H7 (cell line): Measurements from ENCODE around the gene TNFRSF18. TPM values are rescaled to one million over a fixed set of nuclear protein-coding genes. Genes with fewer than 3 reads are reported as not detected.

Experiments
- DNase-seq: peaks from one replicate; pipeline ENCODE4 v3.0.0; 2012
- H3K27me3 ChIP-seq: 2 replicates; pipeline ENCODE4 v1.6.0; 2011; ENCODE audit warnings: mild to moderate bottlenecking, low read length; ENCODE audit not compliant: control insufficient read depth, insufficient read depth
- H3K36me3 ChIP-seq: replicated peaks from 2 replicates; pipeline ENCODE4 v1.5.1; 2011; ENCODE audit warnings: low read length; ENCODE audit not compliant: control insufficient read depth, insufficient read depth
- H3K4me3 ChIP-seq: 2 replicates; pipeline ENCODE4 v1.5.1; 2011; ENCODE audit warnings: low read depth, mild to moderate bottlenecking, control low read depth, low read length, moderate library complexity; ENCODE audit not compliant: insufficient read depth
- total RNA-seq: library from RNA; depleted of rRNA; stranded (reverse); fragments of >200 nt; shearing (Covaris generic); gene quantifications from 2 replicates; pipeline ENCODE4 v1.2.3, GENCODE V29; 2014; rRNA removed

Gene TNFRSF18
- total RNA-seq, 1 experiment from 2014 or later, result not detected

DNA sequence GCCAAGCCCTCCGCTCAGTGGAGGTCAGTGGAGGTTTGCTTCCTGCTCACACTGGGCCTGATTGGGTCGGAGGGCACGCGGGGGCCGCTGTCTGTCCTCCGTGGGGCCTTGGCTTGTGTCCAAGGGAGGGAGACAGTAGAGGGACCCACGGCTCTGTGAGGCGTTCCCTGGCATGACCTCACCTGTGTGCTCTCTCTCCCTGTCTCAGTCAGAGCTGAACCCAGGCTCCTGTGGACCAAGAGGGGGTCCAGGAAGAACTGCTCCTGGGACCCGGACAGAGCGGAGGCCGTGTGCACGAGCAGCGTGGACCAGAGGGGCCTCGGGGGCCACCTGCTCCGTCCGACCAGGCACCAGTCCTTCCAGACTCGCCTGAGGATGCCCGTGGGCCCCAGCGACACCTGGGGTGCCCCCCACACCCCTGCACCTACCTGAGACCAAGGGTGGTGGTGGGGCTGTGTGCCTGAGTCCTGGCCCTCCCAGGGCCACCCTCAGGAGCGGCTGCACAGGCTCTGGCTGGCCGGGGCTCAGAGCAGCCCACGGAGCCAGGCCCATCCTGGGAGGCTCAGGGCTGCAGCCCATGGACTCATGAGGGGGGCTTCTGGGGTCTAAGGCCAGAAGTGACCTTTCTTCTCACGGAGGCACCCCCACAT lies 46.0 kb downstream of the TNFRSF18 start:
- H3K4me3 ChIP-seq, result no peak overlapping the region
- no peaks in the 10 kb centered on the region; the same call in 1 of the 2 replicates for H3K27me3 ChIP-seq
- no peak for DNase-seq
- H3K36me3 ChIP-seq, result no peaks in the 10 kb centered on the region

DNA sequence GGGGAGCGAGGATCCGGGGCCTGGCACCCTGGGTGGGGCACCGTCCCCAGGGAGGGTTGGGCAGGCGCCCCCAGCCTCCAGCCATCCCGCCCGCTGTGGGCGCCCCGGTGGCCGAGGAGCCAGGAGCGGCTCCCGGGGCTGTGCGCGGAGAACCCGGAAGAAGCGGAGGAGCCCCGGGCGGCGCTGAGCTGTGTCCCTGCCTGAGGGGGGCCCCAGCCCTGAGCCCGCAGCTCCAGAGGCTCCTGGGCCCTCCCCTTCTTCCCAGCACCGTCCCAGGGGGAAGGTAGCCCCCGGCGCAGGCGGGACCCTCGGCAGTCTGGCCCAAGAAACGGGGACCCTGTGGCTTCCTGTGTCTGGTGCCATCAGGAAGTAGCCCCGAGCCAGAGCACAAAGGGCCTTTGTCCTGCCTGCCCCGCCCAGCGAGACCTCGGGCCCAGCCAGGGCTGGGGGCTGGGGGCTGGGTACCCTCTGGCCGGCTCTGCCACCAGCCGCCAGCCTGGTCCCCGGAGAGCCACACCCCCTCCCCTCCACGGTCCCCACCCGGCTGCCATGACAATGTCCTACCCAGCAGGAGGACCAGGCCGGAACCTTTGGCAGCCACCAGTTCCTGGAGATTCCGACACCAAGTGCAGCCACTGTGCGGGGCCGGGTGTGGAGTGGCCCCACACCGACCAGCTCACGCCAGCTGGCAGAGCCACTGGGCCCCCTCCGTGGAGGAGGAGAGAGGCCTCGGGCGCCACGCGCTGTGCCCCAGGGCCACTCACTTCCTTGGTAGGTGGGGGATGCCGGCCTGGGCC lies 48.3 kb downstream of the TNFRSF18 start:
- Histone ChIP-seq H3K4me3 (peak overlapping the region; percentile 43), H3K36me3 (no peaks in the 10 kb centered on the region), H3K27me3 (no peaks in the 10 kb centered on the region; the same call in 1 of the 2 replicates)
- peak; percentile 90 for DNase-seq

- DNase-seq, result peak; percentile 98
- H3K36me3 ChIP-seq, result no peaks in the 10 kb centered on the region
- H3K27me3 ChIP-seq, result no peaks in the 10 kb centered on the region; the same call in 1 of the 2 replicates
- peak overlapping the region; percentile 43 for H3K4me3 ChIP-seq
Measured at GRCh38 chr1:1157426-1157913, 48.9 kb downstream of the TNFRSF18 start.

DNA sequence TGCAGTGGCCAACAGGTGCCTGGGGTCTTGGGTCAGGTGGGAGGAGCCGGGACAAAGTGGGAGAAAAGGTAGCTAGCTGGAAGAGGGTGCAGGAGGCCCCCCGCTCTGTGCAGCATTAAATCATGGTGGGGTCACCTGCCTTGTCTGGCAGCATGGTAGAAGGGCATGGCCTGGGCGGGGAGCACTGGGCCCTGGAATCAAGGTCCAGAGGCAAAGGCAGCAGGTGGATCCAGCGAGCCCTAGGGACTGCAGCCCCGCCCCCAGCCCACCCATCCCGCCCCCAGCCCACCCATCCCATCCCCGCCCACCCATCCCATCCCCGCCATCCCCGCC lies 49.4 kb downstream of the TNFRSF18 start:
- Histone ChIP-seq H3K27me3 (no peaks in the 10 kb centered on the region; the same call in 1 of the 2 replicates), H3K4me3 (peak overlapping the region; percentile 10; the same call in 1 of the 2 replicates), H3K36me3 (no peaks in the 10 kb centered on the region)
- peak; percentile 85 for DNase-seq

DNA sequence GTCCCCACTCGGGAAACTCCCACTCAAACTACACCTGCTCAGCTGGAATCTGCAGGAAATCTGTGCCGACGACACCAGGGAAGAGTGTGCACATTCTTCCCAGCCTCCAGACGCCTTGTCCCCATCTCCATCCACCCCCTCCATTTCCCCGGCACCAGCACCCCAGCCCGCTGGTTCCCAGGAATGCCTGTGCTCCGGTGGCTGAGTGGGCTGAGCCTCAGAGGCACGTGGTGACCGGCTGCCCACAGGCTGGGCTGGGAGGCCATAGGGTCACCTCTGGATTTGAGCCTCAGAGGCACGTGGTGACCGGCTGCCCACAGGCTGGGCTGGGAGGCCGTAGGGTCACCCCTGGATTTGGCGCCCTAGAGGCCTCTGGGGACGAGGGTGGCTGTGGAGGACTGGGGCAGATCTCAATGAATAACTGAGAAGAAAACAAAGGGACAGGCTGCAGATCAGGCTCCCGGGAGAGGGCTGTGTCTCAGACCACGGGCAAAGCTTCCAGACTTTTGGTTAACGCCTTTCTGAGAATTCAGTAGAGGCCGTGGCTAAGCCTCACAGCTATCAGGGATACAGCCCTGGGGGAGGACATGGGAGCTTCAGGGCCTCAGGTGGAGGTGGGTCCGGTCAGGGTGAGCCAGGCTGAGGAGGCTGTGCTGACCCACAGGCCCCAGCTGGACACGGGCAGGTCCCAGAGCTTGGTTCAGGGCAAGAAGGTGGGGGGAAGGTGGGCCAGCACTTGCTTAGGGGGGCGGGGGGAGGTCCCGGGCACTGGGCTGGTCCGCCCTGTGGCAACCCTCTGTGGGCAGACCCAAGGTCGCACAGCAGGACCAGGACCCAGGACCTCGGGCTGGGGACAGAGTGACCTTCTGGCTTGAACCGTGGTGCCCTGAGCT lies 50.0 kb downstream of the TNFRSF18 start:
- H3K36me3 ChIP-seq, result no peaks in the 10 kb centered on the region
- no peak for DNase-seq

GRCh38 chr1:1155258-1155657 lies 51.1 kb downstream of the TNFRSF18 start:
- Histone ChIP-seq H3K4me3 (no peak overlapping the region), H3K36me3 (no peaks in the 10 kb centered on the region), H3K27me3 (no peaks in the 10 kb centered on the region; the same call in 1 of the 2 replicates)
- DNase-seq, result no peak

More for the DNA sequence above, 50.0 kb downstream of the TNFRSF18 start:
- Histone ChIP-seq H3K4me3 (no peak overlapping the region), H3K27me3 (no peaks in the 10 kb centered on the region; the same call in 1 of the 2 replicates)

DNA sequence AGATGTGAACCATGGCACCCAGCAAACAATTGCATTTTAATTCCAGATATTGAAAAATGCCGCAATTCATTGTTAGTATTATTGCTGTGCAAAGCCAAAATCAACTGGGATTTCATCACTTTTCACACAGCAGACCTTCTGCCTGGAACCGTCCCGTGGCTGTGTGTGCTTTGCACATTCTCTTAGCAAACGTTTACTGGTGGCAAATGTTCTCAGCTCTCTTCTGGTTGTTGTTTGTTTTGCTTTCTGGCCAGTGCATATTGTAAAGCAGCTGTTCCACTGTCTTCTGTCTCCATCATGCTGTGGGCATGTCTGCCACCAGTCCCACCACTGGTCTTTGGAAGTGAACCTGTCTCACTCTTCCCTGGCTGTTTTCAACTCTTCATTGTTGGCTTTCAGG lies 52.5 kb downstream of the TNFRSF18 start:
- H3K4me3 ChIP-seq, result no peak overlapping the region
- DNase-seq, result no peak
- H3K27me3 ChIP-seq, result no peaks in the 10 kb centered on the region; the same call in 1 of the 2 replicates
- H3K36me3 ChIP-seq, result no peaks in the 10 kb centered on the region

Other genes with a start within 250 kb of the TNFRSF18 start
- gene NOC2L, start 247.3 kb downstream of the TNFRSF18 start, total RNA-seq, result 239 and 287 TPM in 2 replicates
- 50.8 and 87.8 TPM in 2 replicates for gene KLHL17, start 246.0 kb downstream of the TNFRSF18 start, total RNA-seq
- gene PLEKHN1, start 240.1 kb downstream of the TNFRSF18 start, total RNA-seq, result 1.6 and 2.0 TPM in 2 replicates
- gene PERM1, start 224.5 kb downstream of the TNFRSF18 start, total RNA-seq, result not detected in 2 replicates
- gene HES4, start 206.5 kb downstream of the TNFRSF18 start, total RNA-seq, result 11.3 and 17.5 TPM in 2 replicates
- 110 and 124 TPM in 2 replicates for gene ISG15, start 193.1 kb downstream of the TNFRSF18 start, total RNA-seq
- gene AGRN, start 186.5 kb downstream of the TNFRSF18 start, total RNA-seq, result 126 and 130 TPM in 2 replicates
- not detected in 2 replicates for gene RNF223, start 132.3 kb downstream of the TNFRSF18 start, total RNA-seq
- 29.3 and 32.0 TPM in 2 replicates for gene C1orf159, start 90.5 kb downstream of the TNFRSF18 start, total RNA-seq
- gene TTLL10, start 32.7 kb downstream of the TNFRSF18 start, total RNA-seq, result not detected in 2 replicates
- gene TNFRSF4, start 7.6 kb upstream of the TNFRSF18 start, total RNA-seq, result 0.07 and 0.89 TPM in 2 replicates
- 102 and 127 TPM in 2 replicates for gene SDF4, start 25.4 kb upstream of the TNFRSF18 start, total RNA-seq
- gene B3GALT6, start 25.6 kb upstream of the TNFRSF18 start, total RNA-seq, result 40.3 and 47.2 TPM in 2 replicates
- 3.6 and 6.3 TPM in 2 replicates for gene C1QTNF12, start 40.1 kb upstream of the TNFRSF18 start, total RNA-seq
- 81.8 and 105 TPM in 2 replicates for gene UBE2J2, start 67.3 kb upstream of the TNFRSF18 start, total RNA-seq
- 4.0 and 10.2 TPM in 2 replicates for gene SCNN1D, start 73.8 kb upstream of the TNFRSF18 start, total RNA-seq
- gene ACAP3, start 101.3 kb upstream of the TNFRSF18 start, total RNA-seq, result 55.7 and 55.9 TPM in 2 replicates
- gene PUSL1, start 102.0 kb upstream of the TNFRSF18 start, total RNA-seq, result 93.5 and 98.6 TPM in 2 replicates
- 169 and 189 TPM in 2 replicates for gene INTS11, start 118.1 kb upstream of the TNFRSF18 start, total RNA-seq
- 25.0 and 27.7 TPM in 2 replicates for gene CPTP, start 118.2 kb upstream of the TNFRSF18 start, total RNA-seq
- gene TAS1R3, start 124.7 kb upstream of the TNFRSF18 start, total RNA-seq, result 0.14 TPM in 1 of 2 replicates, not detected in the other
- gene DVL1, start 142.8 kb upstream of the TNFRSF18 start, total RNA-seq, result 189 and 191 TPM in 2 replicates
- 54.2 and 80.1 TPM in 2 replicates for gene MXRA8, start 152.0 kb upstream of the TNFRSF18 start, total RNA-seq
- gene AURKAIP1, start 168.6 kb upstream of the TNFRSF18 start, total RNA-seq, result 275 and 320 TPM in 2 replicates
- gene CCNL2, start 192.7 kb upstream of the TNFRSF18 start, total RNA-seq, result 147 and 200 TPM in 2 replicates
- 184 and 267 TPM in 2 replicates for gene MRPL20, start 200.7 kb upstream of the TNFRSF18 start, total RNA-seq
- gene ANKRD65, start 214.7 kb upstream of the TNFRSF18 start, total RNA-seq, result 0.67 TPM in 1 of 2 replicates, not detected in the other
- gene VWA1, start 229.1 kb upstream of the TNFRSF18 start, total RNA-seq, result 32.1 and 37.1 TPM in 2 replicates
- 0.14 and 0.74 TPM in 2 replicates for gene ATAD3C, start 243.1 kb upstream of the TNFRSF18 start, total RNA-seq